T-helper 1 cell treated with Interleukin-12 subunit alpha and Interleukin-12 subunit beta and Interleukin-4 antibody, amounts not matched to agents 30 ng/mL and 1 ng/mL, for 36 hours (primary cell): Measurements from ENCODE around the gene CDH4. TPM values are rescaled to one million over a fixed set of nuclear protein-coding genes. Genes with fewer than 3 reads are reported as not detected.

ENCODE experiments used
- intact Hi-C: fragments of 100-400 bp; cut with micrococcal nuclease; formaldehyde crosslinking; loops from one replicate; pipeline ENCODE4 v1.15.1; 2024
- total RNA-seq: library from RNA; stranded (reverse); gene quantifications from 2 replicates; pipeline ENCODE4 v1.2.3, GENCODE V29; 2022

The CDH4 gene
- total RNA-seq, 1 donor from 2014 or later: not detected

- intact Hi-C loops: no loop called here
These were observed 548.5 kb downstream of the CDH4 start for GRCh38 chr20:61800359-61801064.

GRCh38 chr20:61801065-61801360, 549.0 kb downstream of the CDH4 start:
- intact Hi-C loops: no loop called here

DNA sequence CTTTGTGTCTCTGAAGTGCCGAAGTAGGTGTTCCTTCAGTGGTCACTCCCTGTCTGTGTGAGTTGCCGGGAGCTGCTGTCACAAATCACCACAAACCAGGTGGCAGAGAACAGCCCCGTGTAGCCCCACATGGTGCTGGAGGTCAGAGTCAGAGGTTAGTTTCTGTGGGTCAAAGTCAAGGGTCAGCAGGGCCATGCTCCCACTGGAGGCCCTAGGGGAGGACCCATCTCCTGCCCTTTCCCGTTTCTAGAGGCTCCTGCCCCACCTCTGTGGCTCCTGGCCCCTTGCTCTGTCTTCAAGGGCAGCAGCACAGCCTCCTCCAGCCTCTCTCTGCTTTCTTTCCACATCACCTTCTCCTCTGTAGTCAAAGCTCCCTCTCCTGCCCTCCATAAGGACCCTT, 549.4 kb downstream of the CDH4 start:
- intact Hi-C loops: no loop called here

DNA sequence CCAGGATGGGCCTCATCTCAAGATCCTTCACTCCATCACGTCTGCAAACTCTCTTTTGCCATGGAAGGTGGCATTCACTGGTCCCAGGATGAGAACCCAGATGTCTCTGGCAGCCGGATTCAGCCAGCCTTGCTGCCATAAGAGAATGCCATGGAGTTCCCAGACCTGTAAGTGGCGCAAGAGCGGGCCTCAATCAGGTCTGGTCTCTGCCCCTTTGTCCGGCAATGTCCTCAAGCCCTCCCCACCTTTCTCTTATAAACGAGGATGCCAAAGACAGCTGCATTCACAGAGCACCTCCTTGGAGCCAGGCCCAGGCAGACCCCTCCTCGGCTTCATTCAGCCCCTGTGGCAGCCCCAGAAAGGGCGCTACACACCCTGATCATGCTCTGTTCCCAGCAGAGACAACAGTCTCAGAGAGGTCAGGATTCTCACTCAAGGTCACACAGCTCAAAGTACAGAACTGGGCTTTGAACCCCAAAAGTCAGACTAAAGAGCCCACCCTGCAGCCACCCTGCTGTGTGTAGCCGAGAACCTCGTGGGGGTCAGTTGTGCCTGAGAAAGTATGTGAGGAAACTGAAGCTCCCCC, 549.9 kb downstream of the CDH4 start:
- intact Hi-C loops: no loop called here

- intact Hi-C loops: no loop called here
These were observed 550.8 kb downstream of the CDH4 start for GRCh38 chr20:61802721-61803311.

- intact Hi-C loops: no loop called here
These were observed 551.4 kb downstream of the CDH4 start for GRCh38 chr20:61803416-61803914.

DNA sequence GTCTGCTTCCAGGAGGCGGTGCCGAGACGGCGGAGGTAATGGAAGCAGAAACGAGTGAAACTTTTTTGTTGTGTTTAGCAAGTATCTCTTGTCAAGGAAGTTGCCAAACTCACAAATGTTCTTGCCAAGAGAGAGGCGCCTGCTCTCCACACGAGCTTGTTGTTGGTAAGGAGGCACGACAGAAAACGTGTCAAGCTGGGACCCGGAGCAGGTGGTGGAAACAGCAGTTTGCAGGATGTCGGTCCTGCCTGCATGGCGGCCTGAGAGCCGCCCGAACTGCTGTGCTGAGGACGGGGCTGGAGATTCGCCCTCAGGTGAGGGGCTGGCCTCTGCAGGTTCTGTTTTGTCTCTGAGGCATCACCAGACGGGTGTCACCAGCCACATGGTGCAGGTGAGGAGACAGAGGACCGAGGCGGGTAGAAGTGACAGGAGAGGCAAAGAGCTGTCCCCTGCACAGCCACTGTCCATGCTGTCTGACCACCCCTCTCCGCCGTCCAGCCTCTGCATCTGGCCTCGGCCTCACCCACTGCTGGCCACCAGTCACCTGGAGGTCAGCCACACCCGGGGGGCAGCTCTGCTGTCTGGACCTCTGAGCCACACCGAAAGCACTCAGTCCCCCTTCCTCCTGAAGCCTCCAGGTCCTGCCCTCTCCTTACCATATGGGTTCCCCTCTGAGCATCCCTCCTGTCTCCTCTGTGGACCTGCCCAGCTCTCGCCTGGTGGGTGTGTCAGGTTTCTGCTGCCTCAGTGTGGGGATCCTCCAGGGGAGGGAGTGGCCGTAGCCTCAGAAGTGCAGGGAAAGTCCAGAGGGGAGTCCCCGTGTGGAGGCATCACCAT, 552.1 kb downstream of the CDH4 start:
- intact Hi-C loops: no loop called here

DNA sequence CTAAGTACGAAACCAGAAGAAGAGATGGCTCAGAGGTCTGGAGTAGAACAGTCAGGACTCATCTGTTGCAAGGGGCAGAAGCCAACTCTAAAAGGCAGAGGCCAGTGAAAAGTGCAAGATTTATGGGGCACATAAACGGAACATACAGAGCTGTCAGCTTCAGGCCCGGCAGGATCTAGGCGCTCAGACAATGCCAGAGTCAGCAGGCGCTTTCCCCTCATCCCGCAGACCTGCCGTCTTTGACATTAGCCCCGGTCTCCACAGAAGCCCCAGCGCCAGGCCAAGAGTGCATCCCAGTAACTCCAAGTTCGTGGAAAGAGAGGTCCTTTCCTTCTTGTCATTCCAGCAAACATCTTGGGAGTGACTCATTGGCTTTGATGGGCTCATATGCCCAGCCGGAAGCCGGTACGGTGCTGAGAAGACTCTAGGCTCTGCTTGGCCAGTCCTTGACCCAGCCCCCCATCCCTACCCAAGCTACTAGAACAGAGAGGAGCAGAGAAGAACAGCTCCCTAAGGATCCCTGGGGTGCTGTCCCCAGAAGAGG, 552.8 kb downstream of the CDH4 start:
- intact Hi-C loops: no loop called here

- intact Hi-C loops: no loop called here
These were observed 553.3 kb downstream of the CDH4 start for GRCh38 chr20:61805365-61805764.

GRCh38 chr20:61805781-61806180, 553.7 kb downstream of the CDH4 start:
- intact Hi-C loops: no loop called here

DNA sequence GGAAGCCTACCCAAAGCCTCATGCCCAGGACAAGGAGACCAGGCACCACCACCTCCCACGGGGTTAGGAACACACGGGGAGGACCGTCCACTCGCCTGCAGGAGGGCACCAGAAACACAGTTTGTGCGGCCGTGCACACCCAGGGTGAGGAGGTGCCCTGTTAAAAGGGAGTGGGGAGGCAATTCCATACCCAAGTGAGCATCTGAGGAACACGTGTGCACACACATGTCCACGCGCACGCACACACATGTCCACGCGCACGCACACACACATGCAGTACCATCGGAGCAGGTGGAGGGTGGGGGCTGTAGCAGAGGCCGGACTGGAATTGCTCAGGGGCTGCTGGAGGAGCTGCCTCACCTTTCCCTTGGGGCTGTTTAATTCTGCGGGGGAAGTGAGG, 554.3 kb downstream of the CDH4 start:
- intact Hi-C loops: no loop called here

DNA sequence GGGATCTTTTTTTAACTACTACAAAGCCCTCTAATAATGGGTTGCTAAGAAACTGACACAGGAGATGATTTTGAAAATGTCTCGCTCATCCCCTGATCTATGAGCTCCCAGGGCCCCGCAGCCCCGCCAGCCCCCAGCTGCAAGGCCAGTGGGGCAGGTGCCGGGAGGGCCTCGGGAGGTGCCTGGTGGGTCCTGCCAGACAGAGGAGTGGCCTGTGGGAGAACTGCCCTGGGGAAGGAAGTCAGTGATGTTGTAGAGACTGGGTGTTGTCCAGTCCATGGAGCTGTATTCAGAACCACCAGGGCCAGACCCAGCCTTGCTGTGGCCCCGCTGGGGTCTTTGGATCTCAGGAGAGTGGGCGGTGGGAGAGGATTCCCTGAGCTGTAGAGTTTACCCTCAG, 554.9 kb downstream of the CDH4 start:
- intact Hi-C loops: no loop called here

- intact Hi-C loops: no loop called here
These were observed 555.6 kb downstream of the CDH4 start for GRCh38 chr20:61807471-61808160.

DNA sequence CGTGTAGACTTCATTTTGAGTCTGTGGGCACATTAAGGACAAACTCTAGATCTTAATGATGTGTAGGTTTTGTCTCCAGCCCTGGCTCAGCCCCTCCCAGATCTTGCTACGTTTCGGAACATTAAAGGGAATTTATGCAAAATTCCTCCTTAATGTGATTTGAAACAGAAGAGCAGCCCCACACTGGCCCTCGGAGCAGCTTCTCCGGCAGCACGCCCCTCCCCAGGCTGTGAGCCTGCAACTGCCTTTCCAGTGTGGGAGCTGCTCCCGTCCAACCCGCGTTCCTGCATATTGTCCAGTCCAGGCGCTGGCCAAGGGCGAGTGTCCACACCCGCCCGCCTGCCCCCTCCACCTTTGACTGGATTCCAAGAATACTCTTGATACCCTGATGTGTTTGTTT, 556.4 kb downstream of the CDH4 start:
- intact Hi-C loops: no loop called here

DNA sequence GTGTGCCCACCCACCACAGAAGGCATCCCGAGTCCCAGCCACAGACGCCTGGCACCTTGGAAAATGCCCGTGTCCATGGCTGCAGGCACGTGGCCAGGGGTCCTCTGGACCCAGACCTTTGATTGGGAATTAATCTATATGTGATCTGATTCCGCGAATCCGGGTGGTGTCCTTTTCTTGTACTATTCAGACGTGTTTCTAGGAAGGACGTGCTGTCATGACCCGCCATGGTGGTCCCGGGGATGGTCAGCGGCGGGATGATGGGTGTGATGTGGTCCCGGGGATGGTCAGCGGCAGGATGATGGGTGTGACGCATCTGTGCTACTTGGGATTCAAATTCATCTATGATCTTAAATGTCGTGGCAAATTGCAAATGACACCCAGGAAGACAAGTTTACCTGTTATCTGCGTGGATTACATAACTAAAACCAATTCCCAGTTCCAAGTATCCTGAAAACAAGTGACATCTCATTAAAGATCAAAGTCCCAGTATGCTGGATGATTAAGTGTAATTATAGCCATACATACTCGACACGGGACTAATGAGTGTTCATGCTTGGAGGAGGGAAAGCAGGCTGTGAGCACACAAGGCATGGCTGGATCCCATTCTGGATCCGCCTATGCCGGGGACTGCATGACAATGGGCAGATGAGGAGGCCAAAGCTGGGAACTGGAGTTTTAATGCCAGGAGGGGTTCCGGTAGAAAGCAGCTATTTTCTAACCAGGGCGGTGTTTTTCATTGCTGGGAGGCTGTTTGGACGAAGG, 557.1 kb downstream of the CDH4 start:
- intact Hi-C loops: no loop called here

- intact Hi-C loops: no loop called here
These were observed 558.1 kb downstream of the CDH4 start for GRCh38 chr20:61810066-61810737.

- intact Hi-C loops: no loop called here
These were observed 558.7 kb downstream of the CDH4 start for GRCh38 chr20:61810738-61811135.

DNA sequence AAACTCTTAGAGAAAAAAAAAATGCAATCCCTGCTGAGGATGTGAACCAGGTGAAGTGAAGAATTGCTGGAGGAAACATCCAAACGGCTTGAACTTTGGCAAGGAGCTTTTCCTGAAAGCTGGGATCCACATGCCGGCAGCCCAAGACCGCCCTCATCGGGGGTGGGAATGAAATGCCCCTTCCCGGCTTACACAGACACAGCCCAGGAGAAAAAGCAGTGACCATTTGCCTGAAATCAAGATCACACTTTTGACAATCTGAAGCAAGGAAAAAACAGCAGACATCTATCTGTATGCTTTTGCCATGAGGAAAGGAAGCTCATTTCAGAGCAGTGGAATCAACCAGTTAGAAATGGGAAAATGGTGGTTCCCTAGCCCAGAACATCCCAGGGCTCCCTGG, 559.1 kb downstream of the CDH4 start:
- intact Hi-C loops: no loop called here

GRCh38 chr20:61812121-61812844, 560.2 kb downstream of the CDH4 start:
- intact Hi-C loops: no loop called here
